SH-SY5Y (cell line): ENCODE results near the gene BLOC1S5.

Experiments
- GATA2 ChIP-seq: IDR thresholded peaks from 2 replicates; pipeline ENCODE4 v1.6.1; 2011; ENCODE audit warnings: mild to moderate bottlenecking, low read depth, low read length
- GATA3 ChIP-seq: IDR thresholded peaks from 2 replicates; pipeline ENCODE4 v1.6.1; 2011; ENCODE audit warnings: low read depth, mild to moderate bottlenecking, low read length, moderate library complexity

DNA sequence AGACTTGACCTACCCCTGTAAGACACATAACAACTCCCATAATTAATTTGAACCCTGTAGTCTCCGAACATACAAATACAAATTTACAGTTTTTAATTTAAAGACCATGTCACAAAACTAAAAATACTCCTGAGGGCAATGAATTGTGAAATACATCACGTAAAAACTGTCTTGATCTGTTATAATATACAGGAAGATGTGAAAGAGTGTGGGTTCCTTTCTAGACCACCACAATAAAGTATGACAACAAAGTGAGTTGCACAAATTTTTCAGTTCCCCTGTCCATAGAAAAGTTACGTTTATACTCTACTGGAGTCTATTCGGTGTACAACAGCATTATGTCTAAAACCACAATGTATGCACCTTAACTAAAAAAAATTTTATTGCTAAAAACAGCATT lies 11.0 kb upstream of the BLOC1S5 start:
- TF ChIP-seq GATA2 = no peak
- no peak for TF ChIP-seq GATA3
